HG03558 (cell line): ENCODE results near the gene CACNB4.
"Not testable (repeated sequence)": the region's sequence is repeated elsewhere in the genome, so short reads cannot be mapped to it uniquely, and the experiment has no call there.

ENCODE experiments used
- ATAC-seq: cut with Tn5 transposase; IDR thresholded peaks from one replicate; pipeline ENCODE4 v1.9.1; 2021; ENCODE audit warnings: moderate number of reproducible peaks; ENCODE audit not compliant: unreplicated experiment; ENCODE audit errors: extremely low read depth

The CACNB4 gene

GRCh38 chr2:151878204-151878603 lies 220.6 kb downstream of the CACNB4 start:
- no peak for ATAC-seq

GRCh38 chr2:151875631-151876030 lies 223.2 kb downstream of the CACNB4 start:
- ATAC-seq = not testable (repeated sequence)

GRCh38 chr2:151872463-151872862 lies 226.4 kb downstream of the CACNB4 start:
- no peak for ATAC-seq

DNA sequence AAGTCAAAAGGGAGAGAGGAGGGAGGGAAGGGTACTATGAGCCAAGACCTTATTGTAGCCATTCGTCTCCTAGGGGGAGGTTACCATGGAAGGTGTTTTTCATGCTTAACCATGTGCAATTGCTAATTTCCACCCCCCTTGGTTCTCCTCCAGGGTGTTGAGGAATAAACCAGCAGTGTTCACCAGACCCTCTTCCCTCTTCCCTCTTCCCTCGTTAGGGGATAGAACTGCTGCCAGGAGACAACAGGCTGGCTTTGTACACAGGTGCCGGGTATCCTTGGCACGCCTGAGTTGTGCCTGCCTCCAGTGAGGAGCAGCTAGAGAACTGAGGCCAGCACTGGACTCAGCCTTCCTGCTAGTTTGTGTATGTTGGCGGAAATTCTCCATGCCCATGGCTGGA lies 229.6 kb downstream of the CACNB4 start:
- no peak for ATAC-seq

GRCh38 chr2:151862700-151863099 lies 236.1 kb downstream of the CACNB4 start:
- ATAC-seq = peak; percentile 99

DNA sequence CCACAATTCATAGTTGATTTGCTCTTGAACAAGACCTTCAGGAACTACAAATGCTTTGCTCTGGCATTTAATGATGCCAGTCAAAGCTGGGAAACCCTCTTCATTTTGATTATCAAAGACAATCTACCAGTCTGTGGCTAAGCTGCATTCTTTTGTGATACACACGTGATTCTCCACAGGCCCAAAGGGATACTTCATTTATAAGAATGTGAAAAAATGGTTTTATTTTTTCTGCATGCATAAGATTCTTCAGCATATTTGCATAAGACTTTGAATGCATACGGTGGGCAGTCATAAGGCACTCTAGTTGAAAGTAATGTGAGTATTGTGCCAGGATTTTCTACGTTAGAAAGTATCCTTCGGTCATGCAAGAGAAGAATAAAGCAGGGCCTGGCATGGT lies 237.7 kb downstream of the CACNB4 start:
- no peak for ATAC-seq

DNA sequence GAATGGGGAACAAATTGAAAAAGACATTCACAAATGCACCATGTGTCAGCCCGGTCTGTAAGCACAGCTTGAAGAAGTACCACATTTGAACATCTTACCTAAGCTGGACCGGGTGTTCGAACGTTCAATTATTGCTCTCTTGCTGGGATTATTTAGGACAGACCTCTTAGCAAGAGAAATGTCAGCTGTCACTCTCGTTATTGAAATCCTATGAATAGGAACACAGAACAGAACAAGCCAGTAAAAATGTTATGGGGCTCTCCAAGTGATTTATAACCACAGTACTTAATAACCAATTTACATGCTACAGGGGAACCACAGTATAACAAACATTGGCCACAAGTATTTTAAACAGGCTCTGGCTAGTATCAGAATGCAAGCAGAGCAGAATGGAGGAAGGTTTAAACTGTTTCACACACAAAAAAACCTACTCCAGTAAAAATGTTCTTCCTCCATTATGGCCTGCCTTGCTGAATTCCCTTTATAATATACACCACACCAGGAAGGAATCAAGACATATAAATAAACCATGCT lies 238.2 kb downstream of the CACNB4 start:
- no peak for ATAC-seq

GRCh38 chr2:151860210-151860609 lies 238.6 kb downstream of the CACNB4 start:
- no peak for ATAC-seq

GRCh38 chr2:151857650-151858049 lies 241.2 kb downstream of the CACNB4 start:
- ATAC-seq = no peak

DNA sequence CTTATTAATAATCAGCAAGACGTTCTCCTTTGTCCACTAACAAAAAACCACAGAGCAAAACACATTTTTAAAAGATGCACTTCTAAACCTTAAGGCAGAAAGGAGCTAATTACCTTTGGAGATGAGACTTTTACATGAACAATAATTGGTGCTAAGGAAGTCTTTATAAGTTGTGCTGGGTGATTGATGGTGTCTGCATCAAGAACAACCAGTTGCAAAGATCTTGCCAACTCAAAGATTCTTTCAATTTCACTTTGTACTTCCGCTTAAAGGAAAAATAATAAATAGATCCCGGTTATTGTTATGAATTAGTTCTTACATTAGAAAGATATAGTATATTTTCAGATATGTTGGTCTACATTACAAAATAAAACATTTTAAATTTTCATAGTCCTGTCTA lies 243.7 kb downstream of the CACNB4 start:
- ATAC-seq = no peak

- ATAC-seq = no peak
Observed at GRCh38 chr2:151853070-151853758, 245.6 kb downstream of the CACNB4 start.

- no peak for ATAC-seq
Observed at GRCh38 chr2:151852260-151853069, 246.4 kb downstream of the CACNB4 start.

DNA sequence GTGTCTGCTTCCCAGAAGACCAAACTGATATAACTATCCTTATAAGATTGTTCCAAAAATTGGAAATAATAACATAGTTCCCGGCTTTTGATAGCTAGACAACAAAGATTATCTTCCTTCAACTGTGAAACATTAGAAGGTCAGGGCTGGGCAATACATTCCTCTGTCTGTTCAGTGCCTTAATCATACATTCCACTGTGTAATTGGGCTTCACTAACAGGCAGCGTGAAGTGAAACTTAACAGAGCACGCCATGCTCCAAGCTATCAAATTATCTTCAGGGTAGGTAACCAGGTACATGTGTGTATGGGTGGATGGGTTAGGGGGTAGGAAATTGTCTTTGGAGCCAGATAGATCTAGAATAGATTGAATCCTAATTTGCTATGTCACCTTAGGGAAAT lies 247.1 kb downstream of the CACNB4 start:
- no peak for ATAC-seq

GRCh38 chr2:151849413-151850010 lies 249.3 kb downstream of the CACNB4 start:
- ATAC-seq = no peak

DNA sequence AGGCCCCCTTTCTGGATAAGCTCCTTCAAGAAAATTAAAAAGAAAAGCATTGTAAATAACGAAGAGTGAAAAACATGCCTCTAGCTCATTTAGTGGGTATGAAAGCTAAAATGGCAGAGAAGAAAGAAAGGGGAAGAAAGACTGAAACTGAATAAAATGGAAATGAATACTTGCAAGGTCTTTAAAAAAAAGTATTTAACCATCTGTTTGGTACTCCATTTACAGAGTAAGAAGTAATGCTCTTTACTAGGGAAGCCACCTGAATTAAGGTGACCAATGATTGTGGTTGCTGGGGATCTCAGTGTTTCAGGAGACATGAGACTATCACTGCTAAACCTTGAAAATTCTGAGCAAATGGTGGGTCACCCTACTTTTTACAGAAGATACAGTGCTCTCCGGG lies 253.0 kb downstream of the CACNB4 start:
- peak; percentile 37 for ATAC-seq

- no peak for ATAC-seq
Observed at GRCh38 chr2:151845481-151845880, 253.4 kb downstream of the CACNB4 start.

DNA sequence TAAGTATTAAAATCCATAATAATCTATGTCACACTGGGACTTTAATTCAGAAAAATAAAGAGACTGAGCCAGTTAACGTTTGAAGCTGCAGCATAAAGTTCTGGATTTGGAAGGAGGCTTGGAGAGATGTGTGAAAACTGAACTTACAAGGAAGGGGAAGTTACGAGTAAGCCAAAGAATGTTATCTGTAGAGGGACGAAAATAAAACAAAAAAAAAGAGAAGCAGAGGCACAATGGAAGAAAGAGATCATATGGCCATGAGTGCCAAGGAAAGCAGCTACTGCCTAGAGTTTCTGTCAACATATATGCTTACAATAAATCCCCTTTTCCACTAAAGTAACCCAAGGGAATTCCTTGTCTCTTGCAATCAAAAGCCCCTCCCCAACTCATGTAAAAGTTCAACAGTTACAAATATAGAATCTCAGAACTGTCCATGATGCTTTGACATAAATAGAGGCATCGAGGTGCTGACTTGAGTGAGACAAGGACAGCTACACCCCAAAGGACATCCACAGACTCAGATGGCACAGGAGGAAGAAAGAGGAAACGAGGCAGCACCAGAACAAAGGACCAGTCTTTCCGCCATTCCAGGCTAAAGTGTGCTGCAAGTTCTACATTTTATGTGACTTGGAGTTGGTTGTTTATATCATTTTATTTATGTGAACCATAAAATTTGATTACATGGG lies 254.5 kb downstream of the CACNB4 start:
- ATAC-seq = no peak

GRCh38 chr2:151843691-151844061 lies 255.2 kb downstream of the CACNB4 start:
- ATAC-seq = no peak

DNA sequence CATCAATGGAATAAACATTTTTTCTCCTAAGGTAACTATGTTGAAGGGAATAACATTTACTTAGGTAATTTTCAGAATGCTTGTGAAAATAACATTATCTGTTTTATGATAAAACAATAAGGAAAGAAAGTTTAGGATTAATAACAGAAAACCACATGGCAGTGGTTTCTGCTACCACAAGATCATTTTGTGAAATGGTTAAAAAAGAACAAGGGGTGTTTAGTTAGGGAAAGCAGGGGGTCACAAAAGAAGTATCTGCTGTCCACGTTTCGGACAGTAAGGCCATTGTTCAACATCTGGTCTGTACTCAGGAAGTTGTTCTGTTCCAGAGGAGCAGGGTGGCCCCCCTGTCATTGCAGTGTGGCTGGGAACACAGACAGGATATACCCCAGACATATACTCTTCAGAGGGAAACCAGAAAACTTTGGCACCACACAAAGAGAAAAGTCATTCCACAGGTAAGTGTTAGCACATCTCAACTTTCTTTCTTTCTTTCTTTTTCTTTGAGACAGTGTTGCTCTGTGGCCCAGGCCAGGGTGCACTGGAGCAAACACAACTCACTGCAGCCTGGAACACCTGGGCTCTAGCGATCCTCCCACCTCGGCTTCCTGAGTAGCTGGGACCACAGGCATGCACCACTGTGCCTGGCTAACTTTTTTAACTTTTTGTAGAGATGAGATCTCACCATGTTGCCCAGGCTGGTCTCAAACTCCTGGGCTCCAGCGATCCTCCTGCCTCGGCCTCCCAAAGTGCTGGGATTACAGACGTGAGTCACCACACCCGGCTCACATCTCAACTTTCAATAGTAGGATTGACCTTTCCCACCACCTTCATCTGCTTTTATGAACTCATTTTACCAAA lies 255.8 kb downstream of the CACNB4 start:
- no peak for ATAC-seq

- ATAC-seq = no peak
Observed at GRCh38 chr2:151841047-151841424, 257.8 kb downstream of the CACNB4 start.
